ENCODE data around the gene RALGPS1. TPM values are rescaled to one million over a fixed set of nuclear protein-coding genes. Genes with fewer than 3 reads are reported as not detected.

RALGPS1 gene
- total and polyA plus RNA-seq, 2 of the 13 experiments (the other 11 are each of a cell fraction or from before 2014, with no cell fraction given): 3.7 to 6.5 TPM

DNA sequence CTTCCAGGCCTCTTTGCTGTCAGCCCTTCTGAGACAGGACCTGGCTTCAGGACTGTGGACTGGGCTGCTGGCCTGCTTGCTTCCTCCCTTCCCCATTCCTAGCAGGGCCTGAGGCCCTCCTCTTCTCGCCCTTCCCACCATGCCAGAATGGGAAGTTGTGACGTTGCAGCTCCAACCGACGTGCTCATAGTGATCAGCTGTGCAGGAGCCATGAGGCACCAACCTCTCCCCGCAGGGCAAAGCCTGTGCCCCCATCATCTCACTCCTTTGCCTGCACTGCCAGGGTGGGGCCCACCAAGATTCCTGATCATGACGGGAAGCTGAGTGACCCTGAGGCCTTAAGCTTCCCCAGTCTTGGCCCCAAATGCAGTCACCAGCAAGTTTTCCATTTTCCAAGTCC is 304.9 kb downstream of the RALGPS1 start:
- TF ChIP-seq ISX (CRISPR knock-in tag; conservative IDR thresholded peaks at IDR 0.05): no peak
- TF ChIP-seq ZNF788 (CRISPR knock-in tag; IDR thresholded peaks at IDR 0.05; ENCODE audit: borderline replicate concordance): no peak
- TF ChIP-seq SOX6 (IDR thresholded peaks at IDR 0.05): no peak
- no peak for TF ChIP-seq SOX6 (CRISPR knock-in tag; IDR thresholded peaks at IDR 0.05)
- no peak for TF ChIP-seq ZNF605 (CRISPR knock-in tag; IDR thresholded peaks at IDR 0.05)
- H3K27ac ChIP-seq (ENCODE audit: extremely low read length, insufficient read depth, low read length): no peak overlapping the region
- ChIA-PET POLR2A (interaction anchor here (1.0 kb wide), 1 partner anchor 177 kb away, joined by 3 read pairs; no protein-coding TSS in a partner anchor), CTCF (ENCODE audit: low intra/inter-chr PET ratio, low total read pairs) (no interaction called here)
- DNase-seq (ENCODE audit: low spot score) (no peak), FAIRE-seq (no peak), ATAC-seq (no peak)
- in situ Hi-C loops (cut with HindIII; ENCODE audit: extremely low pct_ligation_motif_present, low pct_unique_long_range_greater_than_20kb): no loop called here
- H2AFZ ChIP-seq (ENCODE audit: low read length): no peak overlapping the region
- BruUV-seq (replicated peaks): no TSS peak
- peaks cover 21% of the 10 kb centered on the region for H3K4me1 ChIP-seq (ENCODE audit: insufficient read depth, low read length)
- intact Hi-C loops (cut with micrococcal nuclease; ENCODE audit: unreplicated experiment): no loop called here
- peaks cover 0 to 4% of the 10 kb centered on the region in 2 experiments; a peak in 2 of 5 replicates for H3K27me3 ChIP-seq (ENCODE audit: control insufficient read depth in 1 of 2, insufficient read depth in 2 of 2, low read length in 2 of 2)
- no peaks in the 10 kb centered on the region for H3K79me2 ChIP-seq (ENCODE audit: insufficient read depth, low read length)
- H4K20me1 ChIP-seq (ENCODE audit: insufficient read depth, low read length): no peaks in the 10 kb centered on the region
- H3K4me3 ChIP-seq (replicated peaks in 1 of 3; ENCODE audit: insufficient read depth in 1 of 3, low read depth in 2 of 3, low read length in 3 of 3): no peak overlapping the region
- no peaks in the 10 kb centered on the region for H3K9me3 ChIP-seq (ENCODE audit: low read length)
- no peak overlapping the region for H3K4me2 ChIP-seq (ENCODE audit: low read depth, low read length)
- no peak overlapping the region for H3K9ac ChIP-seq (ENCODE audit: insufficient read depth, low read depth, low read length)
- no peaks in the 10 kb centered on the region for H3K36me3 ChIP-seq (replicated peaks in 1 of 2; ENCODE audit: control insufficient read depth in 1 of 2, insufficient read depth in 2 of 2, low read length in 2 of 2)
- WGBS (ENCODE audit: low lambda C conversion rate): 72% methylated on average over 6 of the region's 6 CpGs

DNA sequence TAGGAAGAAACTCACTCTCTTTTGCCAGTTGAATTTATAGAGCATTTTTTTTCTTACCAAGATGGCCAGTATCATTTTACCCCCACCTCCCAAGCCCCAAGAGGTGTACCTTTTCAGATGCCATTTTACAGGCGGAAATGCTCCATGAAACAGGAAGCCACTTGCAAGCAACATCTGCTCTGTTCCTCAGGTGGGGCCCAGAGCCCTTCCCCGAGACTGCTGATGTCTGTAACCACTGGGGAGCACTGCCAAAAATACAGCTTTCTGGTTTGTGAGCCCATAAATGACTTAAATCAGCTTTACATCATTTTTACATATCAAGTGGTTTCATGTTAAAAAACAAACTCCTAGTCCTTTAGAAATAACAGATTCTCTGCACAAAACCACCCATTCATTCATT is 307.1 kb downstream of the RALGPS1 start:
- WGBS (ENCODE audit: low lambda C conversion rate): 57% methylated on average over 2 of the region's 2 CpGs
- Histone ChIP-seq H2AFZ (ENCODE audit: low read length) (no peak overlapping the region), H3K9ac (ENCODE audit: insufficient read depth, low read depth, low read length) (no peak overlapping the region), H4K20me1 (ENCODE audit: insufficient read depth, low read length) (no peaks in the 10 kb centered on the region), H3K4me3 (replicated peaks in 1 of 3; ENCODE audit: insufficient read depth in 1 of 3, low read depth in 2 of 3, low read length in 3 of 3) (no peak overlapping the region), H3K27ac (ENCODE audit: extremely low read length, insufficient read depth, low read length) (no peak overlapping the region), H3K27me3 (ENCODE audit: control insufficient read depth in 1 of 2, insufficient read depth in 2 of 2, low read length in 2 of 2) (peaks cover 0 to 4% of the 10 kb centered on the region in 2 experiments; a peak in 2 of 5 replicates), H3K79me2 (ENCODE audit: insufficient read depth, low read length) (no peaks in the 10 kb centered on the region), H3K9me3 (ENCODE audit: low read length) (no peaks in the 10 kb centered on the region), H3K4me1 (ENCODE audit: insufficient read depth, low read length) (peaks cover 26% of the 10 kb centered on the region), H3K36me3 (replicated peaks in 1 of 2; ENCODE audit: control insufficient read depth in 1 of 2, insufficient read depth in 2 of 2, low read length in 2 of 2) (no peaks in the 10 kb centered on the region), H3K4me2 (ENCODE audit: low read depth, low read length) (no peak overlapping the region)
- no peak for TF ChIP-seq KLF13 (CRISPR knock-in tag; IDR thresholded peaks at IDR 0.05)
- TF ChIP-seq ZNF713 (CRISPR knock-in tag; IDR thresholded peaks at IDR 0.05): no peak
- no peak for TF ChIP-seq EHMT2 (IDR thresholded peaks at IDR 0.05; ENCODE audit: borderline replicate concordance, low read depth, low read length)
- TF ChIP-seq, protein P1, sequence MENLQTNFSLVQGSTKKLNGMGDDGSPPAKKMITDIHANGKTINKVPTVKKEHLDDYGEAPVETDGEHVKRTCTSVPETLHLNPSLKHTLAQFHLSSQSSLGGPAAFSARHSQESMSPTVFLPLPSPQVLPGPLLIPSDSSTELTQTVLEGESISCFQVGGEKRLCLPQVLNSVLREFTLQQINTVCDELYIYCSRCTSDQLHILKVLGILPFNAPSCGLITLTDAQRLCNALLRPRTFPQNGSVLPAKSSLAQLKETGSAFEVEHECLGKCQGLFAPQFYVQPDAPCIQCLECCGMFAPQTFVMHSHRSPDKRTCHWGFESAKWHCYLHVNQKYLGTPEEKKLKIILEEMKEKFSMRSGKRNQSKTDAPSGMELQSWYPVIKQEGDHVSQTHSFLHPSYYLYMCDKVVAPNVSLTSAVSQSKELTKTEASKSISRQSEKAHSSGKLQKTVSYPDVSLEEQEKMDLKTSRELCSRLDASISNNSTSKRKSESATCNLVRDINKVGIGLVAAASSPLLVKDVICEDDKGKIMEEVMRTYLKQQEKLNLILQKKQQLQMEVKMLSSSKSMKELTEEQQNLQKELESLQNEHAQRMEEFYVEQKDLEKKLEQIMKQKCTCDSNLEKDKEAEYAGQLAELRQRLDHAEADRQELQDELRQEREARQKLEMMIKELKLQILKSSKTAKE (CRISPR knock-in tag; IDR thresholded peaks at IDR 0.05; ENCODE audit: borderline replicate concordance): no peak
- no peak for TF ChIP-seq ZNF12 (CRISPR knock-in tag; IDR thresholded peaks at IDR 0.05)
- no peak for TF ChIP-seq KMT2B (CRISPR knock-in tag; IDR thresholded peaks at IDR 0.05)
- TF ChIP-seq ETV6 (CRISPR knock-in tag; conservative IDR thresholded peaks at IDR 0.05): no peak
- TF ChIP-seq SOX13 (IDR thresholded peaks at IDR 0.05): no peak
- TF ChIP-seq SOX13 (CRISPR knock-in tag; conservative IDR thresholded peaks at IDR 0.05 in 1 of 2, IDR thresholded peaks at IDR 0.05 in 1 of 2): no peak
- no peak for TF ChIP-seq ZNF768 (CRISPR knock-in tag; IDR thresholded peaks at IDR 0.05)
- TF ChIP-seq ZKSCAN5 (CRISPR knock-in tag; IDR thresholded peaks at IDR 0.05): no peak
- TF ChIP-seq ZFAT (CRISPR knock-in tag; conservative IDR thresholded peaks at IDR 0.05): no peak
- TF ChIP-seq NONO (IDR thresholded peaks at IDR 0.05): no peak
- TF ChIP-seq NONO (CRISPR knock-in tag; conservative IDR thresholded peaks at IDR 0.05): no peak
- no peak for ATAC-seq
- BruUV-seq (replicated peaks): no TSS peak
- CTCF ChIA-PET (ENCODE audit: low intra/inter-chr PET ratio, low total read pairs): no interaction called here
- FAIRE-seq: no peak
- no peak for DNase-seq (ENCODE audit: low spot score)
- in situ Hi-C loops (cut with HindIII; ENCODE audit: extremely low pct_ligation_motif_present, low pct_unique_long_range_greater_than_20kb): no loop called here
- POLR2A ChIA-PET: interaction anchor here (1.0 kb wide), 1 partner anchor 175 kb away, joined by 3 read pairs; the partner anchor contains the start of gene SLC2A8
- intact Hi-C loops (cut with micrococcal nuclease; ENCODE audit: unreplicated experiment): no loop called here

Measured in HepG2 (cell line).